H1 (cell line): ENCODE results near the gene SLC25A39. TPM values are rescaled to one million over a fixed set of nuclear protein-coding genes. Genes with fewer than 3 reads are reported as not detected.

Source experiments
- CTCF ChIA-PET: fragments of 300-600 bp; sonication (Branson Sonifier 250); formaldehyde crosslinking; loops from one replicate; lab custom pipeline; 2021; ENCODE audit not compliant: partially characterized antibody; lab: Charles Lee
- POLR2A ChIA-PET: fragments of 300-600 bp; sonication (Branson Sonifier 250); formaldehyde crosslinking; loops from one replicate; lab custom pipeline; 2021; ENCODE audit warnings: inconsistent platforms; ENCODE audit not compliant: partially characterized antibody; lab: Charles Lee
- DNase-seq, 2 experiments: peaks; one replicate each; pipeline versions ENCODE4 v3.0.0 to v3.0.0-alpha.2; 2010 to 2022; ENCODE audit warnings: low spot score in 2 of 2, low read depth in 1 of 2, mixed read lengths in 1 of 2
- FAIRE-seq: peaks from 2 replicates; lab custom pipeline; 2011; peaks lifted over from hg19 to GRCh38; lab: Jason Lieb, UNC
- H2AFZ ChIP-seq: 2 replicates; pipeline ENCODE4 v1.8.1; 2012; ENCODE audit warnings: low read length, inconsistent platforms
- H2AK5ac ChIP-seq: 2 replicates; pipeline ENCODE4 v1.6.1; 2013; ENCODE audit warnings: low read depth, low read length
- H2BK120ac ChIP-seq: replicated peaks from 2 replicates; pipeline ENCODE3; 2013; ENCODE audit warnings: low read depth, low read length, inconsistent platforms
- H2BK12ac ChIP-seq: 2 replicates; pipeline ENCODE4 v1.6.1; 2013; ENCODE audit warnings: low read depth, low read length
- H2BK15ac ChIP-seq: 2 replicates; pipeline ENCODE4 v1.6.1; 2013; ENCODE audit warnings: low read length
- H2BK20ac ChIP-seq: 2 replicates; pipeline ENCODE4 v1.6.1; 2013; ENCODE audit warnings: low read length
- H2BK5ac ChIP-seq: 2 replicates; pipeline ENCODE4 v1.6.1; 2013; ENCODE audit warnings: low read depth, low read length
- H3K14ac ChIP-seq: 2 replicates; pipeline ENCODE4 v1.6.1; 2013; ENCODE audit warnings: inconsistent platforms; ENCODE audit not compliant: insufficient read length
- H3K18ac ChIP-seq: 2 replicates; pipeline ENCODE4 v1.6.1; 2013; ENCODE audit warnings: low read length; ENCODE audit errors: extremely low read depth
- H3K23ac ChIP-seq: 2 replicates; pipeline ENCODE4 v1.6.1; 2013; ENCODE audit warnings: inconsistent platforms; ENCODE audit not compliant: insufficient read length
- H3K23me2 ChIP-seq: 2 replicates; pipeline ENCODE4 v1.6.1; 2013; ENCODE audit warnings: low read depth, low read length
- H3K27ac ChIP-seq: 2 replicates; pipeline ENCODE4 v1.6.1; 2011; ENCODE audit warnings: low read depth, low read length, inconsistent platforms
- H3K27me3 ChIP-seq, 4 experiments: replicated peaks in 1 of 4; 1 replicate in 1 of 4; 2 replicates in 3 of 4; pipeline versions ENCODE4 v1.6.1 to v1.8.1; 2011 to 2013; ENCODE audit warnings: low read length in 3 of 4, mild to moderate bottlenecking in 3 of 4, inconsistent platforms in 2 of 4, mixed read lengths in 2 of 4, moderate library complexity in 1 of 4; ENCODE audit not compliant: control insufficient read depth in 3 of 4, insufficient read depth in 3 of 4; ENCODE audit errors: extremely low read depth in 1 of 4
- H3K36me3 ChIP-seq, 4 experiments: 2 replicates each; pipeline versions ENCODE4 v1.6.1 to v1.8.1; 2011 to 2013; ENCODE audit warnings: mild to moderate bottlenecking in 4 of 4, low read length in 3 of 4, moderate library complexity in 2 of 4, control low read depth in 1 of 4, inconsistent platforms in 1 of 4; ENCODE audit not compliant: insufficient read depth in 4 of 4, control insufficient read depth in 2 of 4
- H3K4ac ChIP-seq: replicated peaks from 2 replicates; pipeline ENCODE3; 2013; ENCODE audit warnings: low read length, low read depth, mixed read lengths, inconsistent platforms; ENCODE audit not compliant: insufficient read length
- H3K4me1 ChIP-seq, 4 experiments: replicated peaks in 1 of 4; 1 replicate in 1 of 4; 2 replicates in 3 of 4; pipeline versions ENCODE4 v1.6.1 to v1.8.1; 2011 to 2013; ENCODE audit warnings: low read length in 3 of 4, inconsistent platforms in 2 of 4, mixed read lengths in 1 of 4; ENCODE audit not compliant: insufficient read depth in 4 of 4, control insufficient read depth in 3 of 4
- H3K4me2 ChIP-seq, 2 experiments: 2 replicates each; pipeline versions ENCODE4 v1.6.1 to v1.8.1; 2011 to 2013; ENCODE audit warnings: low read depth in 2 of 2, low read length in 2 of 2, control low read depth in 1 of 2, inconsistent platforms in 1 of 2, mild to moderate bottlenecking in 1 of 2; ENCODE audit not compliant: insufficient read depth in 1 of 2
- H3K4me3 ChIP-seq, 4 experiments: fragments of 200-600, 300-600 bp in 1 of 4; sonication (generic), shearing (Covaris generic), sonication (Bioruptor Twin) in 1 of 4; 2 replicates each; pipeline versions ENCODE4 v1.5.1 to v1.8.1; 2011 to 2016; ENCODE audit warnings: low read length in 4 of 4, low read depth in 3 of 4, control low read depth in 2 of 4, inconsistent platforms in 2 of 4, mild to moderate bottlenecking in 2 of 4, mixed read lengths in 1 of 4, moderate library complexity in 1 of 4; ENCODE audit not compliant: insufficient read depth in 2 of 4; ENCODE audit errors: extremely low read depth in 1 of 4
- H3K56ac ChIP-seq: replicated peaks from 2 replicates; pipeline ENCODE3; 2013; ENCODE audit warnings: low read depth, mild to moderate bottlenecking, mixed read lengths, low read length, inconsistent platforms; ENCODE audit not compliant: insufficient read length
- H3K79me1 ChIP-seq: 2 replicates; pipeline ENCODE4 v1.6.1; 2013; ENCODE audit warnings: low read depth, low read length, control low read depth
- H3K79me2 ChIP-seq, 2 experiments: 2 replicates each; pipeline versions ENCODE4 v1.6.1 to v1.8.1; 2012 to 2013; ENCODE audit warnings: low read length in 2 of 2, mild to moderate bottlenecking in 2 of 2, inconsistent platforms in 1 of 2; ENCODE audit not compliant: insufficient read depth in 2 of 2, control insufficient read depth in 1 of 2
- H3K9ac ChIP-seq, 4 experiments: replicated peaks in 1 of 4; 1 replicate in 1 of 4; 2 replicates in 3 of 4; pipeline versions ENCODE4 v1.6.1 to v1.8.1; 2011 to 2013; ENCODE audit warnings: low read depth in 3 of 4, low read length in 3 of 4, control low read depth in 2 of 4, mild to moderate bottlenecking in 2 of 4, moderate library complexity in 2 of 4, inconsistent platforms in 1 of 4; ENCODE audit errors: extremely low read depth in 1 of 4
- H3K9me3 ChIP-seq, 2 experiments: 2 replicates each; pipeline versions ENCODE4 v1.6.1 to v1.8.1; 2012 to 2013; ENCODE audit warnings: mild to moderate bottlenecking in 2 of 2, moderate library complexity in 2 of 2, control low read depth in 1 of 2, inconsistent platforms in 1 of 2, low read depth in 1 of 2, low read length in 1 of 2, mixed read lengths in 1 of 2; ENCODE audit not compliant: insufficient read depth in 2 of 2
- H4K20me1 ChIP-seq, 2 experiments: replicated peaks in 1 of 2; 2 replicates each; pipeline versions ENCODE3 to v1.8.1; 2011 to 2013; ENCODE audit warnings: inconsistent platforms in 2 of 2, low read length in 2 of 2, mild to moderate bottlenecking in 1 of 2; ENCODE audit not compliant: insufficient read depth in 2 of 2, control insufficient read depth in 1 of 2
- H4K5ac ChIP-seq: 2 replicates; pipeline ENCODE4 v1.6.1; 2013; ENCODE audit warnings: low read length, low read depth, mixed read lengths, inconsistent platforms; ENCODE audit not compliant: insufficient read length
- H4K8ac ChIP-seq: 2 replicates; pipeline ENCODE4 v1.8.0; 2013; ENCODE audit warnings: mild to moderate bottlenecking, moderate library complexity, low read length, inconsistent platforms; ENCODE audit not compliant: insufficient read depth; ENCODE audit errors: extremely low read depth
- H4K91ac ChIP-seq: replicated peaks from 2 replicates; pipeline ENCODE3; 2013; ENCODE audit warnings: low read length, mixed read lengths, inconsistent platforms; ENCODE audit not compliant: insufficient read length
- BCL11A ChIP-seq, 2 experiments: IDR thresholded peaks; one replicate each; pipeline ENCODE4 v1.6.1; 2011; ENCODE audit warnings: low read depth in 2 of 2, low read length in 2 of 2, mild to moderate bottlenecking in 2 of 2
- CBX8 ChIP-seq: fragments of 300-800, 300-1000 bp; sonication (generic); IDR thresholded peaks from 2 replicates; pipeline ENCODE4 v1.7.1; 2016; ENCODE audit warnings: low read depth, low read length, borderline replicate concordance
- CEBPB ChIP-seq: IDR thresholded peaks from 2 replicates; pipeline ENCODE4 v1.6.1; 2012; ENCODE audit warnings: low read depth, low read length
- CHD2 ChIP-seq: IDR thresholded peaks from 2 replicates; pipeline ENCODE4 v1.6.1; 2012; ENCODE audit warnings: low read length, improper control_type of control experiment
- CREB1 ChIP-seq: IDR thresholded peaks from 2 replicates; pipeline ENCODE4 v1.6.1; 2012; ENCODE audit warnings: inconsistent platforms
- E2F6 ChIP-seq: IDR thresholded peaks from 2 replicates; pipeline ENCODE4 v1.6.1; 2012; ENCODE audit warnings: inconsistent platforms
- HDAC6 ChIP-seq: IDR thresholded peaks from one replicate; pipeline ENCODE4 v1.7.1; 2012; ENCODE audit warnings: low read depth, mild to moderate bottlenecking, inconsistent platforms, low read length, moderate library complexity
- KDM1A ChIP-seq: fragments of 200-600, 300-600 bp; sonication (generic); IDR thresholded peaks from 2 replicates; pipeline ENCODE4 v1.7.1; 2016; ENCODE audit warnings: mild to moderate bottlenecking, low read length, borderline replicate concordance
- KDM4A ChIP-seq: IDR thresholded peaks from one replicate; pipeline ENCODE4 v1.7.1; 2012; ENCODE audit warnings: low read depth, mild to moderate bottlenecking, moderate library complexity, low read length, inconsistent platforms; ENCODE audit not compliant: severe bottlenecking
- MAFK ChIP-seq: IDR thresholded peaks from 2 replicates; pipeline ENCODE4 v1.6.1; 2012; ENCODE audit warnings: low read depth, mild to moderate bottlenecking, improper control_type of control experiment, low read length
- RBBP5 ChIP-seq: IDR thresholded peaks from 2 replicates; pipeline ENCODE4 v1.7.1; 2012; ENCODE audit warnings: low read depth, mild to moderate bottlenecking, inconsistent platforms, low read length, moderate library complexity, borderline replicate concordance
- RXRA ChIP-seq: IDR thresholded peaks from 2 replicates; pipeline ENCODE4 v1.6.1; 2011; ENCODE audit warnings: low read depth, mild to moderate bottlenecking, low read length, moderate library complexity; ENCODE audit not compliant: insufficient read depth
- SP2 ChIP-seq: IDR thresholded peaks from 2 replicates; pipeline ENCODE4 v1.6.1; 2012; ENCODE audit warnings: mild to moderate bottlenecking, low read length, inconsistent platforms
- TAF1 ChIP-seq: IDR thresholded peaks from 2 replicates; pipeline ENCODE4 v1.6.1; 2011; ENCODE audit warnings: mild to moderate bottlenecking, low read depth, low read length
- YY1 ChIP-seq: IDR thresholded peaks from 2 replicates; pipeline ENCODE4 v1.6.1; 2011; ENCODE audit warnings: low read depth, mild to moderate bottlenecking, low read length
- WGBS, 2 experiments: shearing (Covaris generic) in 1 of 2; methylation state at CpG; one replicate each; pipeline versions ENCODE4 v1.1.6 to v1.1.7; 2013 to 2015; ENCODE audit warnings: low lambda C conversion rate in 2 of 2, mixed read lengths in 2 of 2, inconsistent platforms in 1 of 2, low coverage in 1 of 2, missing lambda C conversion rate in 1 of 2; ENCODE audit not compliant: insufficient replicate concordance in 2 of 2, insufficient coverage in 1 of 2, insufficient read length in 1 of 2; ENCODE audit errors: extremely low coverage in 1 of 2, missing lambda C conversion rate in 1 of 2; 5-methylcytosine and 5-hydroxymethylcytosine counted together
- polyA plus RNA-seq, 7 experiments: library from polyadenylated mRNA; depleted of rRNA in 3 of 7; stranded (reverse) in 5 of 7; unstranded in 2 of 7; fragments of >200 nt in 5 of 7; fragments of 200-250 nt in 2 of 7; gene quantifications; 1 replicate in 5 of 7; 2 replicates in 1 of 7; 4 replicates in 1 of 7; pipeline versions ENCODE4 v1.2.1 to v1.2.3, GENCODE V29; 2011 to 2013; ENCODE audit warnings: missing spikeins in 2 of 7, mixed read lengths in 2 of 7
- total RNA-seq: library from RNA; stranded (reverse); fragmentation: NEBNext Ultra II Directional; extraction: Animal tissue kit (Norgen Biotek cat#: 25700); gene quantifications from 2 replicates; pipeline ENCODE4 v1.2.1, GENCODE V29; 2021

SLC25A39 gene
- total and polyA plus RNA-seq, 2 of the 8 experiments (the other 6 are each of a cell fraction or from before 2014, with no cell fraction given), result 200 to 291 TPM

- no peaks in the 10 kb centered on the region for H3K79me2 ChIP-seq
- H3K23me2 ChIP-seq, result no peaks in the 10 kb centered on the region
- no peak overlapping the region for H3K4me2 ChIP-seq
- H3K4ac ChIP-seq, result no peak overlapping the region
- no peak overlapping the region for H4K91ac ChIP-seq
- no peaks in the 10 kb centered on the region for H3K9me3 ChIP-seq
- H2BK12ac ChIP-seq, result no peak overlapping the region
- no peaks in the 10 kb centered on the region for H4K20me1 ChIP-seq
- H3K36me3 ChIP-seq, result no peaks in the 10 kb centered on the region
- H2BK15ac ChIP-seq, result no peak overlapping the region
- no peak overlapping the region for H3K9ac ChIP-seq
- no peak overlapping the region for H2BK20ac ChIP-seq
- H3K79me1 ChIP-seq, result no peaks in the 10 kb centered on the region
- no peak overlapping the region for H4K5ac ChIP-seq
- no peak overlapping the region for H2BK120ac ChIP-seq
- CTCF ChIA-PET, result interaction anchor here (0.7 to 11.0 kb wide), 8 partner anchors 15 to 214 kb away, joined by 3 to 158 read pairs (median 6); no protein-coding TSS in a partner anchor
- POLR2A ChIA-PET, result interaction anchor here (1.0 kb wide), 1 partner anchor 21 kb away, joined by 3 read pairs; no protein-coding TSS in a partner anchor
- H2BK5ac ChIP-seq, result no peak overlapping the region
- no peak overlapping the region for H3K56ac ChIP-seq
- H3K4me3 ChIP-seq, result no peak overlapping the region
- no peak overlapping the region for H3K23ac ChIP-seq
- no peak overlapping the region for H3K14ac ChIP-seq
- no peak overlapping the region for H3K18ac ChIP-seq
- H4K8ac ChIP-seq, result peak overlapping the region; percentile 46; the same call in 1 of the 2 replicates
- no peak overlapping the region for H2AK5ac ChIP-seq
- no peak overlapping the region for H3K27ac ChIP-seq
- peaks cover 0 to 2% (median 2%) of the 10 kb centered on the region in 4 experiments; a peak in 5 of 7 replicates for H3K4me1 ChIP-seq
- peaks cover 0 to 2% (median under 1%) of the 10 kb centered on the region in 4 experiments; a peak in 1 of 7 replicates for H3K27me3 ChIP-seq
- H2AFZ ChIP-seq, result no peak overlapping the region
- DNase-seq (no peak), FAIRE-seq (no peak)
- 77% methylated on average over 5 of the region's 5 CpGs; no CpG with 5 or more reads in 1 of the 2 experiments for WGBS, 2 experiments
- TF ChIP-seq CEBPB (no peak), TAF1 (no peak), KDM1A (no peak), YY1 (no peak), SP2 (no peak), E2F6 (no peak), CBX8 (no peak), RBBP5 (no peak), CREB1 (no peak), RXRA (no peak), BCL11A (IDR thresholded peaks at IDR 0.05; ENCODE audit: low read depth in 2 of 2, low read length in 2 of 2) (no peak), MAFK (no peak), HDAC6 (no peak), CHD2 (no peak), KDM4A (no peak)
These were observed 11.3 kb upstream of the SLC25A39 start for GRCh38 chr17:44335968-44336367.
